Measurements from ENCODE around the gene MAVS.
A peak's percentile ranks its signal among the peaks of the same experiment; 100 is the strongest.

MAVS gene

DNA sequence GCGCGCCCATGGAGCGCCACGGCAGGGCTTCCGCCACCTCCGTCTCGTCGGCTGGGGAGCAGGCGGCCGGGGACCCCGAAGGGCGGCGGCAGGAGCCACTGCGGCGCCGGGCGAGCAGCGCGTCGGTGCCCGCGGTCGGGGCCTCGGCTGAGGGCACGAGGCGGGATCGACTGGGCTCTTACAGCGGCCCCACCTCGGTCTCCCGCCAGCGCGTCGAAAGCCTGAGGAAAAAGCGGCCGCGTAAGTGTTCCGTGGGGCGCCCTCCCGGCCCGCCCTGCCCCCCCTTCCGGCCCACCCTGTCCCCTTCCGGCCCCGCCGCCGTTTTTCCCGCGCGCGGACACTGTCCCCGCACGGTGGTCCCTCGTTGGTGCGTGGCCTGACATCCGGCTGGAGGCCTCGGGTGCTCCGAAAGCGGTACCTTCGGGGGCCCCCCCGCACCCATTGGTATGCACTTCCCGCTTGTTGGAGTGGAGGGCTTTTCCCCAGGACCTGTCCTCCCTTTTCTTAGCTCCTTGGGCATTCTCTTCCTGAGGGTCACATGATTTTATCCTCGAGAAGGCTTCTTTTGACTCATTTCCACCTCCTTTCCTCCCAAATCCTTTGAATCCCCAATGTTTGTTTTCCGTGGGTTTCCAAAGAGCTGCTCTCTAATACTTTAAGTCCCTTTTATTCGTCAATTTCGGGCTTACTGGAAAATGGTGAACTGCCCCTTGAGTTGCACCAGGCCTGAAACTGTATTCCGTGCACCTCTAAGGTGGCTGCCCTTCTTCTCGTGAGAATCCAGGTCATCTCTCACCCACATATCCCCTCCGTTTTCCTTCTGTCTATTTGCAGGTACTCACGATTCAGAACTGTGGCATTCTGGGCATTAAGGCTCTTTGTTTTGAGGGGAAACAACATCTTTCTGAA, 43.1 kb downstream of the MAVS start:
- TF ChIP-seq, protein P1, sequence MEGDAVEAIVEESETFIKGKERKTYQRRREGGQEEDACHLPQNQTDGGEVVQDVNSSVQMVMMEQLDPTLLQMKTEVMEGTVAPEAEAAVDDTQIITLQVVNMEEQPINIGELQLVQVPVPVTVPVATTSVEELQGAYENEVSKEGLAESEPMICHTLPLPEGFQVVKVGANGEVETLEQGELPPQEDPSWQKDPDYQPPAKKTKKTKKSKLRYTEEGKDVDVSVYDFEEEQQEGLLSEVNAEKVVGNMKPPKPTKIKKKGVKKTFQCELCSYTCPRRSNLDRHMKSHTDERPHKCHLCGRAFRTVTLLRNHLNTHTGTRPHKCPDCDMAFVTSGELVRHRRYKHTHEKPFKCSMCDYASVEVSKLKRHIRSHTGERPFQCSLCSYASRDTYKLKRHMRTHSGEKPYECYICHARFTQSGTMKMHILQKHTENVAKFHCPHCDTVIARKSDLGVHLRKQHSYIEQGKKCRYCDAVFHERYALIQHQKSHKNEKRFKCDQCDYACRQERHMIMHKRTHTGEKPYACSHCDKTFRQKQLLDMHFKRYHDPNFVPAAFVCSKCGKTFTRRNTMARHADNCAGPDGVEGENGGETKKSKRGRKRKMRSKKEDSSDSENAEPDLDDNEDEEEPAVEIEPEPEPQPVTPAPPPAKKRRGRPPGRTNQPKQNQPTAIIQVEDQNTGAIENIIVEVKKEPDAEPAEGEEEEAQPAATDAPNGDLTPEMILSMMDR (IDR thresholded peaks at IDR 0.05; ENCODE audit: low read depth, low read length), result no peak

DNA sequence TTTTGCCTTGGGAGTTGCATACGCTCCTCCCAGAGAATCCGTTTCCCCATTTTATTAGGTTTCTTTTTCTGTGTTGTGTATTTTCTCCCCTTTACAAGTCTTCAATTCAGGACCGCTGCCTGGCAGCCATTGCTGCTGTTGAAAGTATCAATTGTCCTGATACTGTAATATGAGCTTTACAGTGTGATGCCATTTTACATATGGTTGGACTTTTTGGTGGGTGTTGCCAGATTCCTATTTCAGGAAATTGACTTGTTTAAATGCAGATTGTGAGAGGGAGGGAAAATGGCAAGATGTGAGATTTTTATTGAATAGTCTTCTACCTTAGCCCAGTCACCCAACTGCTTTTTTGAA, 43.7 kb downstream of the MAVS start:
- no peak for DNase-seq
- peaks cover 33% of the 10 kb centered on the region for H3K36me3 ChIP-seq
- TF ChIP-seq, protein P1 (IDR thresholded peaks at IDR 0.05; ENCODE audit: low read depth, low read length), result no peak
- H3K27me3 ChIP-seq, result no peaks in the 10 kb centered on the region
- H3K4me1 ChIP-seq, result peaks cover 10% of the 10 kb centered on the region
- peak overlapping the region; percentile 97 for H3K4me3 ChIP-seq (ENCODE audit: low read depth, low read length)
- H3K9me3 ChIP-seq, result no peaks in the 10 kb centered on the region

More for the DNA sequence above, 43.1 kb downstream of the MAVS start:
- Histone ChIP-seq H3K9me3 (no peaks in the 10 kb centered on the region), H3K4me3 (ENCODE audit: low read depth, low read length) (peak overlapping the region; percentile 97), H3K27me3 (no peaks in the 10 kb centered on the region), H3K36me3 (peaks cover 29% of the 10 kb centered on the region), H3K4me1 (peaks cover 10% of the 10 kb centered on the region)
- DNase-seq, result peak; percentile 59

DNA sequence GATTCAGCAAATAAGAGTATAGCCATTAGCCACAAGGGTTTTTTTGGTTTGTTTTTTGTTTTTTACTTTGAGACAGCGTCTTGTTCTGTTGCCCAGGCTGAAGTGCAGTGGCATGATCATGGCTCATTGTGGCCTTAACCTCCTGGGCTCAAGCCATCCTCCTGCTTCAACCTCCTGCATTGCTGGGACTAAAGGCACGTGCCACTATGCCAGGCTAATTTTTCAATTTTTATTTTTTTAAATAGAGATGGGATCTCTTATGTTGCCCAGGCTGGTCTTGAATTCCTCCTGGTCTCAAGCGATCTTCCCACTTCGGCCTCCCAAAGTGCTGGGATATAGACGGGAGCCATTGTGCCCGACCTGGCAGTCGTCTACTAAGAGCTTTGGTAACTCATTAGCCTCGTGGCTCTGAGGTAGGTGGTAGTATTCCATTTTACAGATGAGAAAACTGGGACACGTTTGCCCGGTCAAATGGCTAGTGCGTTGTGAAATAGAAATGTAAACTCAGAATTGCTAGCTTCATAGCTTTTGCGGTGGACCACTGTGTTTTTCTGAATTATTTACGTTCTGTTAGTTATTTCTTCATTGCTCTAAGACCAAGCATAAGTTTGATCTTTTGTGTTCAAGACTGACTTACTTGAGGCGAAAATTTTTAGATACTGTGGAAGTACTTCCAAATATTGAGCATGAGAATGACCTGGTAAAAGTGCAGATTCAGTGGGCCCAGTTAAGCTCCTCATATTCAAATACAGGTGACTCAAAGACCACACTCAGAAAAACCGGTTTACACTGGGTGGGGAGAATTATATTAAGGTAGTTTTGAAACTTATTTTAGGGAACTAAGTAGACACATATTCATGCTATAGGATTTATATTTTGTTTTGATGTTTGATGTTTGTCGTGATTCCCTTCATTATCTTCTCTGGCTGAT, 44.6 kb downstream of the MAVS start:
- H3K4me1 ChIP-seq, result peaks cover 10% of the 10 kb centered on the region
- TF ChIP-seq, protein P1 (IDR thresholded peaks at IDR 0.05; ENCODE audit: low read depth, low read length), result no peak
- H3K9me3 ChIP-seq, result no peaks in the 10 kb centered on the region
- H3K4me3 ChIP-seq (ENCODE audit: low read depth, low read length), result peak overlapping the region; percentile 97
- DNase-seq, result no peak
- peaks cover 38% of the 10 kb centered on the region for H3K36me3 ChIP-seq
- no peaks in the 10 kb centered on the region for H3K27me3 ChIP-seq

DNA sequence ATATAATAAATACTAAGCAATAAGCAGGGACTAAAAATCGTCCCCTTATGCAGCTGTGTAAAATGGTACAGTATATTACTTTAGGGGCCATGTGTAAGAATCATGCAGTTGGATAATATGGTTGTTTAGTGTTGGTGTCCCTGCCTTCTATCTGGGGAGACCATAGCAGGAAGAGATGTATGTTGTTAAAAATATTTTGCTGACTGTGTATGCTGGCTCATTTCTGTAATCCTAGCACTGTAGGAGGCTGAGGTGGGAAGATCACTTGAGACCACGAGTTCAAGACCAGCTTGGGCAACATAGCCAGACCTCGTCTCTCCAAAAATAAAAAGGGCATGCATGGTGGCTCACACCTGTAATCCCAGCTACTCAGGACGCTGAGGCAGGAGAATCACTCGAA, 48.2 kb downstream of the MAVS start:
- Histone ChIP-seq H3K36me3 (peaks cover 49% of the 10 kb centered on the region), H3K27me3 (no peaks in the 10 kb centered on the region), H3K4me1 (peaks cover 5% of the 10 kb centered on the region; the same call in 1 of the 2 replicates), H3K9me3 (no peaks in the 10 kb centered on the region), H3K4me3 (ENCODE audit: low read depth, low read length) (no peak overlapping the region)
- TF ChIP-seq, protein P1 (IDR thresholded peaks at IDR 0.05; ENCODE audit: low read depth, low read length), result no peak
- no peak for DNase-seq

DNA sequence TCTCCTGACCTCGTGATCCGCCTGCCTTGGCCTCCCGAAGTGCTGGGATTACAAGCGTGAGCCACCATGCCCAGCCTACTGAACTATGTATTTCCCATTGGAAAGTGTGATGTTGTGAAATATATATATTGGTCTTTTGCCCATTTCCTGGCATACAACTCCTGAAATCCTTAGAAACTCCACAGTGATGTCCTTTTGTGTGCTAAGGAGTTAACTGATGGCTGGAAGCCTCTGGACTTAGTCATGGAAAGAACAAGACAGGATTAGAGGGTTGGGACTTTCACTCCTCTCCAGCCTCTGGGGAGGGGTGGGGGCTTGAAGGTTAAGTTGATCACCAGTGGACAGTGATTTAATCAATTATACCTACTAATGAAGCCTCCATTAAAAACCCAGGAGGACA, 49.7 kb downstream of the MAVS start:
- Histone ChIP-seq H3K9me3 (no peaks in the 10 kb centered on the region), H3K4me1 (peaks cover 5% of the 10 kb centered on the region; the same call in 1 of the 2 replicates), H3K36me3 (peaks cover 39% of the 10 kb centered on the region), H3K27me3 (no peaks in the 10 kb centered on the region), H3K4me3 (ENCODE audit: low read depth, low read length) (no peak overlapping the region)
- no peak for DNase-seq
- TF ChIP-seq, protein P1 (IDR thresholded peaks at IDR 0.05; ENCODE audit: low read depth, low read length), result no peak
